ENCODE results near the gene RAB39A. TPM values are rescaled to one million over a fixed set of nuclear protein-coding genes. Genes with fewer than 3 reads are reported as not detected.
"Not testable (repeated sequence)": the region's sequence is repeated elsewhere in the genome, so short reads cannot be mapped to it uniquely, and the experiment has no call there.

The RAB39A gene
- total RNA-seq, 6 experiments from 2014 or later: not detected

DNA sequence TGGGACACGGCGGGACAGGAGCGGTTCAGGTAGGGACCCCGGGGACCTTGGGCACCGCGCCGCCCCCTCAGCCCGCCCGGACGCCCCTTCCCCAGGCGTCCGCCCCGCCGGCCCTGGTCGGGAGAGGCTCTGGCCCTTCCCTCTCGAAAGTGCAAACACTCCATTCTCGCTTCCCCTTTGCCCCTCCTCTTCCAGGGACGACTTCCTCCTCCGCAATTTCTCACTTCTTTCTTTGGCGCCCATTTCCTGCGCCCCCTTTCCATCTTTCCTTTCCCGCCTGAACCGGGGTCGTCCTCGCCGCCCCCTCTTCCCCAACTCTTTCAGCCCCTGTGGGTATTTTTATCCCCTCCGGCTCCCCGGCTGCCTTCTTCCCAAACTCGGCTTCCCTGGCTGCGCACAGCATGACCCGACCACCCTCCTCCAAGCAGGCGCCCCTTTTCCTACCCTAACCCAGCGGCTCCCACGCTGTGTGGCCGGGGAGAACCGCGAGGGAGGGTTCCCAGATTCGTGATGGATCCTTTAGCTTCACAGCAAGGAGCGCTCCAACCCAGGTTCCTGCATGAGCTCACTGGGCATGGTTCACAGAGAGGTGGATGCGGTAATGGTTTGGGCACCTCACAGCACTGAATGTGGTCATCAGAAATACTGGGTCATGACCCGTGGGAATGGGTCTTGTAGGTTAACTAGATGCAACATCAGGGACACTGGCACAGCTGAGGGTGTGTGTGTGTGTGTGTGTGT, 689 bp downstream of the RAB39A start:
- DNase-seq: no peak
- peaks cover 10% of the 10 kb centered on the region for H3K27me3 Mint-ChIP-seq (ENCODE audit: insufficient read depth)
- H3K27ac Mint-ChIP-seq: no peak overlapping the region
- no peaks in the 10 kb centered on the region for H3K9me3 Mint-ChIP-seq
- TF ChIP-seq, protein P1, sequence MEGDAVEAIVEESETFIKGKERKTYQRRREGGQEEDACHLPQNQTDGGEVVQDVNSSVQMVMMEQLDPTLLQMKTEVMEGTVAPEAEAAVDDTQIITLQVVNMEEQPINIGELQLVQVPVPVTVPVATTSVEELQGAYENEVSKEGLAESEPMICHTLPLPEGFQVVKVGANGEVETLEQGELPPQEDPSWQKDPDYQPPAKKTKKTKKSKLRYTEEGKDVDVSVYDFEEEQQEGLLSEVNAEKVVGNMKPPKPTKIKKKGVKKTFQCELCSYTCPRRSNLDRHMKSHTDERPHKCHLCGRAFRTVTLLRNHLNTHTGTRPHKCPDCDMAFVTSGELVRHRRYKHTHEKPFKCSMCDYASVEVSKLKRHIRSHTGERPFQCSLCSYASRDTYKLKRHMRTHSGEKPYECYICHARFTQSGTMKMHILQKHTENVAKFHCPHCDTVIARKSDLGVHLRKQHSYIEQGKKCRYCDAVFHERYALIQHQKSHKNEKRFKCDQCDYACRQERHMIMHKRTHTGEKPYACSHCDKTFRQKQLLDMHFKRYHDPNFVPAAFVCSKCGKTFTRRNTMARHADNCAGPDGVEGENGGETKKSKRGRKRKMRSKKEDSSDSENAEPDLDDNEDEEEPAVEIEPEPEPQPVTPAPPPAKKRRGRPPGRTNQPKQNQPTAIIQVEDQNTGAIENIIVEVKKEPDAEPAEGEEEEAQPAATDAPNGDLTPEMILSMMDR (IDR thresholded peaks at IDR 0.05): no peak
- no peaks in the 10 kb centered on the region for H3K4me1 Mint-ChIP-seq (ENCODE audit: low read depth)
- no peaks in the 10 kb centered on the region for H3K36me3 Mint-ChIP-seq (ENCODE audit: low read depth)
- peak overlapping the region; percentile 46; the same call in 1 of the 2 replicates for H3K4me3 Mint-ChIP-seq

DNA sequence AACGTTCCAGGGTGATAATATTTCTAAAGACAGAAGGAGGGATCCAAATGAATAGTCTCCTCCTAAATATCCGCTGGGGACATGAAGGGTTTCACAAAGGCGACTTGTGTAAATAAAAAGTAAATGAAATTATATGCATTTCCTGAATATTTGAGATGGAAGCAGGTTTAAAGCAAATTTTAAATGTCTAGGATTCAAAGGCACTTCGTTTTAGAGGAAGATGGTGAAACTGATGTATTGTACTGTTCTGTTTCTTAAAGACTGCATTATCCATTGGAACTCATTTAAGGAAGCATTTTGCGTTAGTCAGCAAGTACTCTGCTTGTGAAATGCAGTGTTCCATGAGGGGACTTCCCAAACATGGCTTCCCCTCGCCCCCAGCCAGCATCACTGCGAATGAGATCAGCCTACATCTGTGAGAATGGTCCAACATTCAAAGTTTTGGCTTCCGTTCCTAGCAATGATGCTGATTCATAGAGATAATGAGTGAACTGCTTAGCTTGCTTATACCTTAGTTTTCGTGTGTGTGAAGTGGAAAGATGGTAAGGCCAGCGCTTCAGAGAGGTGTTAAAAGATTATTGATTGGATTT, 1.5 kb downstream of the RAB39A start:
- H3K27me3 Mint-ChIP-seq (ENCODE audit: insufficient read depth): peaks cover 8% of the 10 kb centered on the region
- H3K4me1 Mint-ChIP-seq (ENCODE audit: low read depth): no peaks in the 10 kb centered on the region
- TF ChIP-seq, protein P1 (IDR thresholded peaks at IDR 0.05): no peak
- no peak overlapping the region for H3K4me3 Mint-ChIP-seq
- no peaks in the 10 kb centered on the region for H3K9me3 Mint-ChIP-seq
- H3K27ac Mint-ChIP-seq: no peak overlapping the region
- DNase-seq: no peak
- H3K36me3 Mint-ChIP-seq (ENCODE audit: low read depth): no peaks in the 10 kb centered on the region

DNA sequence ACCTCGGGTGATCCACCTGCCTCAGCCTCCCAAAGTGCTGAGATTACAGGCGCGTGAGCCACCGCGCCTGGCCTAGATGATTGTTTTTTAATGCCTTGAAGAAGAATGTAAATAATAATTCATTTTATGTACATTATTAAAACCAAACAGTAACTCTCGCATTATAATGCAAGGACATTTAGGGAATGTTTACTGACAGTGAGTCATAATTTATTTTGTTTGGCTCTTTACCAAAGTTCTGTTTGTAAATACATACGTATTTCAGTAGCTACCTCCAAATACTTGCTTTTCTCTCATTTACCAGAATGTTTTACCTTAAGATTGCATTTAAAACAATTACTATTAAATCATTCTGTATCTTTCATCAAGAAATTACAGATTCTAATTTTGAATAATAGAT, 3.0 kb downstream of the RAB39A start:
- DNase-seq: no peak
- Mint-ChIP-seq H3K27ac (no peak overlapping the region), H3K4me3 (no peak overlapping the region), H3K9me3 (no peaks in the 10 kb centered on the region), H3K4me1 (ENCODE audit: low read depth) (no peaks in the 10 kb centered on the region), H3K27me3 (ENCODE audit: insufficient read depth) (peaks cover 9% of the 10 kb centered on the region), H3K36me3 (ENCODE audit: low read depth) (no peaks in the 10 kb centered on the region)
- TF ChIP-seq, protein P1 (IDR thresholded peaks at IDR 0.05): no peak

DNA sequence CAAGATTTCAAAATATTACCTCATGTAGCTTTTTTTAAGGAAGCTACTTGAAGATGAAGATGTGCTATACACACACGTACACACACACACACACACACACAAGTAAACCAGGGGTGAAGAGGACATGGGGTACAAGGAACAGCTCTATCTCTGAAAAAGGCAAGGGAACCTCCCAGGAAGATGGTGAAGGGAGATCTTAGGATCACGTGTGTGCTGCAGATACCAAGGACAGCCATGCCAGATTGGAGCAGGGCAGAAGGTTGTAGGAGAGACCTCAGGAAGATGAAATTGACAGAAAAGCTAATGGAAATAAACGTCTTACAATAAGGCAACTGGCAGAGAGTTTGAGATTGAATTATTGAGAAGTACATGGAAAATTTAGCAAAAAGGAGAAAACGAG, 19.7 kb downstream of the RAB39A start:
- H3K4me1 Mint-ChIP-seq (ENCODE audit: low read depth): no peaks in the 10 kb centered on the region
- peaks cover 10% of the 10 kb centered on the region for H3K27me3 Mint-ChIP-seq (ENCODE audit: insufficient read depth)
- no peaks in the 10 kb centered on the region for H3K9me3 Mint-ChIP-seq
- DNase-seq: no peak
- H3K27ac Mint-ChIP-seq: no peak overlapping the region
- TF ChIP-seq, protein P1 (IDR thresholded peaks at IDR 0.05): no peak
- H3K4me3 Mint-ChIP-seq: no peak overlapping the region
- no peaks in the 10 kb centered on the region for H3K36me3 Mint-ChIP-seq (ENCODE audit: low read depth)

DNA sequence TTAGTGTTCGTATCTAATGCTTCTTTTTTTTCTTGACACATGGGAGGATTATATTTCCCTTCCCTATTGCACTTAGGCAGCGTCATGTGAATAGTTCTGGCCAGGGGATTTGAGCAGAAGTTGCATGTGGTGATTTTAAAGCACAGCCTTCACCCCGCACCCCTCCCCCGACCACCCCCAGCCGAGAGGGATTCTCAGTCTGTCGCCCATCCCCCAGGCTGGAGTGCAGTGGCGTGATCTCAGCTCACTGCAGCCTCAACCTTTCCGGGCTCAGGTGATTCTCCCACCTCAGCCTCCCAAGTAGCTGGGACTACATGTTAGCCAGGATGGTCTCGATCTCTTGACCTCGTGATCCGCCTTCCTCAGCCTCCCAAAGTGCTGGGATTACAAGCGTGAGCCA, 20.1 kb downstream of the RAB39A start:
- DNase-seq; H3K9me3 Mint-ChIP-seq; H3K4me3 Mint-ChIP-seq; H3K4me1 Mint-ChIP-seq (ENCODE audit: low read depth); H3K27me3 Mint-ChIP-seq (ENCODE audit: insufficient read depth); H3K36me3 Mint-ChIP-seq (ENCODE audit: low read depth); H3K27ac Mint-ChIP-seq: not testable (repeated sequence)

DNA sequence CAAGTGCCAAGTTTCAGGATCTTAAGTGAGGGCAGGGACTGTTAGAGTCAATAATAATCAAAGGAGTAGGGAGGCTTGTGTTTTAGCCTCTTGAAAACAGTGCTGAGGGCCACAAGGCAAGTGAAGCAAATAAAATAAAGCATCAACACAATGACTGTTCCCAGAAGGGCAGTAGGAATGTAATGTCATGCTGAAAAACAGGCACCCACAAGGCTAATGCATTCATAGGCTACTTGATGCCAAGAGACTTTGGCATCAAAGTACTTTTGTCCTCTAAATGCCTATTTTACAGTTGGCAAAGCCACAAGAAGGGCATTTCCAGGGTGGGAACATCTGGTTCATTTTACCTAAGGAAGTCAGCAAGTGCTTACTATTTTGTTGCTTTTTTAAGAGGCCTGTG, 22.9 kb downstream of the RAB39A start:
- TF ChIP-seq, protein P1 (IDR thresholded peaks at IDR 0.05): no peak
- Mint-ChIP-seq H3K9me3 (no peaks in the 10 kb centered on the region), H3K27ac (no peak overlapping the region), H3K36me3 (ENCODE audit: low read depth) (no peaks in the 10 kb centered on the region), H3K27me3 (ENCODE audit: insufficient read depth) (peaks cover 7% of the 10 kb centered on the region), H3K4me3 (no peak overlapping the region), H3K4me1 (ENCODE audit: low read depth) (no peaks in the 10 kb centered on the region)
- no peak for DNase-seq

All from HFFc6 (cell line).